ENCODE measurements around the gene RPS18. TPM values are rescaled to one million over a fixed set of nuclear protein-coding genes. Genes with fewer than 3 reads are reported as not detected.
A peak's percentile ranks its signal among the peaks of the same experiment; 100 is the strongest.

RPS18 gene
- total RNA-seq, 1 donor from 2014 or later = 12,112 TPM

DNA sequence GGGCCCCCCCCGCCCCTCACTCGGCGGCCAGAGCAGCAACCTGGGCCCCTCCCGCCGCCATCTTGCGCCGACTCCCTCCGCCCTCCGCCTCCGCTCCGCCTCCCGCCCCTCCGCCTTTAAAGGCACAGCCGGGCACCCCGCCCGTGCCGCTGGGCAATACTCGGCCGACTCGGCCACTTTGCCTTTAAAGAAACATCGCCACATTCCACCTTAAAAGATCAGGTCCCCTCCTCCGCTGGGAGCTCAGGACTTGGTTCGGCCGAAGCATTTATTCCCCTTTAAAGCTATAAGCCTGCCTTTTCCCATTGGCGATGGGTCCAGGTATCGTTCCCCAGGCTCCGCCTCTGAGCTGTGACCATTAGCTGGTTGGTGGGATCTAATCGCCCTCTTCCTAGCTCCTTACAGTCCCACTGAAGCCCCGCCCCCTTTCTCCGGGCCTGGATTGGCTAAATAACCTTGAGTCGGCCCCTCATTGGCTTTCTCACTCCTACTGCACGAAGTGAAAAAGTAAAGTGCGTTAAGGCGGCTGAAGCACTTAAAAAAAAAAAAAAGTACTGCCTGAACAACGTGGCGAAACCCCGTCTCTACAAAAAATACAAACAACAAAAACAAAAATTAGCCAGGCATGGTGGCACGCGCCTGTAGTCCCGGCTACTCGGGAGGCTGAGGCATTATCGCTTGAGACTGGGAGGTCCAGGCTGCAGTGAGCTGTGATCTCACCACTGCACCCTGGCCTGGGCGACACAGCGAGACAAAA, 46.0 kb downstream of the RPS18 start, which contains the start of gene ZBTB22:
TSS of gene ZBTB22 (minus strand) at position 76 of the 757 bp plus-strand sequence. CDS start 828 bp downstream, outside the sequence.
- peak within 1 kb of the TSS; percentile 49 for H3K4me3 ChIP-seq (ENCODE audit: low read depth, low read length)
- H3K36me3 ChIP-seq (ENCODE audit: control insufficient read depth, insufficient read depth, low read length) = peaks cover 24% of the 10 kb centered on the region
- TF ChIP-seq, protein P1, sequence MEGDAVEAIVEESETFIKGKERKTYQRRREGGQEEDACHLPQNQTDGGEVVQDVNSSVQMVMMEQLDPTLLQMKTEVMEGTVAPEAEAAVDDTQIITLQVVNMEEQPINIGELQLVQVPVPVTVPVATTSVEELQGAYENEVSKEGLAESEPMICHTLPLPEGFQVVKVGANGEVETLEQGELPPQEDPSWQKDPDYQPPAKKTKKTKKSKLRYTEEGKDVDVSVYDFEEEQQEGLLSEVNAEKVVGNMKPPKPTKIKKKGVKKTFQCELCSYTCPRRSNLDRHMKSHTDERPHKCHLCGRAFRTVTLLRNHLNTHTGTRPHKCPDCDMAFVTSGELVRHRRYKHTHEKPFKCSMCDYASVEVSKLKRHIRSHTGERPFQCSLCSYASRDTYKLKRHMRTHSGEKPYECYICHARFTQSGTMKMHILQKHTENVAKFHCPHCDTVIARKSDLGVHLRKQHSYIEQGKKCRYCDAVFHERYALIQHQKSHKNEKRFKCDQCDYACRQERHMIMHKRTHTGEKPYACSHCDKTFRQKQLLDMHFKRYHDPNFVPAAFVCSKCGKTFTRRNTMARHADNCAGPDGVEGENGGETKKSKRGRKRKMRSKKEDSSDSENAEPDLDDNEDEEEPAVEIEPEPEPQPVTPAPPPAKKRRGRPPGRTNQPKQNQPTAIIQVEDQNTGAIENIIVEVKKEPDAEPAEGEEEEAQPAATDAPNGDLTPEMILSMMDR (IDR thresholded peaks at IDR 0.05; ENCODE audit: insufficient read depth, low read length, severe bottlenecking) = no peak
- FAIRE-seq (peak; percentile 66), DNase-seq (ENCODE audit: low read depth) (peak; percentile 97)
- no peaks in the 10 kb centered on the region for H3K27me3 ChIP-seq (ENCODE audit: control insufficient read depth, insufficient read depth, low read length)

DNA sequence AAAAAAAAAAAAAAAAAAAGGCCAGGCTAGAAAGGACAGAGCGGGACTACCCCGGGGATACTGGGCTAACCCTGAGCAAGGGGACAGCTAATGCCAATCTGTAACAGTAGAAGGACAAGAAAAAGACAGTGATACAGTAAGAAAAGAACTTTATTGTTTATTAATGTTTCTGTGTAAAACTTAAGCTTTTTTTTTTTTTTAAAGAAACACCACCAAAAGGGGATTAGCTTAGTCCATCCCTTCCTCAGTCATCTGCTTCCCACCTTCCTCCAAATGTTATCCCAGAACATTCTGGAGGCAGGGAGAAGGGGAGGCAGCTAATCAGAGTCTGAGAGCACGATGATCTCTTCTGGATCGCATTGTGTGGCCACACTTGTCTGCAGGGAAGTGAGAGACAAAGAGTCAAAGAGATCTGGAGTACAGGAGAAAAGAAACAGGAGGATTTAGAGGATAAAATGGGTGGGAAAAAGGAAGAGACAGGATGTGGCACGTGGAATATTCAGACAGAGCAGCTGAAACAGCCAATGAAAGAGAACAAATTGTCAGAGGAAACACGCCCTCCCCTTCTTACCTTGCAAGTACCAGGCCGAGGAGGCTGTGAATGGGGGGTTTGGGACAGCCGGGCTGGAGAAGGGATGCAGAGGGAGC, 46.7 kb downstream of the RPS18 start:
- FAIRE-seq (no peak), DNase-seq (ENCODE audit: low read depth) (no peak)
- Histone ChIP-seq H3K36me3 (ENCODE audit: control insufficient read depth, insufficient read depth, low read length) (peaks cover 24% of the 10 kb centered on the region), H3K4me3 (ENCODE audit: low read depth, low read length) (peak overlapping the region; percentile 49), H3K27me3 (ENCODE audit: control insufficient read depth, insufficient read depth, low read length) (no peaks in the 10 kb centered on the region)
- TF ChIP-seq, protein P1 (IDR thresholded peaks at IDR 0.05; ENCODE audit: insufficient read depth, low read length, severe bottlenecking) = no peak

DNA sequence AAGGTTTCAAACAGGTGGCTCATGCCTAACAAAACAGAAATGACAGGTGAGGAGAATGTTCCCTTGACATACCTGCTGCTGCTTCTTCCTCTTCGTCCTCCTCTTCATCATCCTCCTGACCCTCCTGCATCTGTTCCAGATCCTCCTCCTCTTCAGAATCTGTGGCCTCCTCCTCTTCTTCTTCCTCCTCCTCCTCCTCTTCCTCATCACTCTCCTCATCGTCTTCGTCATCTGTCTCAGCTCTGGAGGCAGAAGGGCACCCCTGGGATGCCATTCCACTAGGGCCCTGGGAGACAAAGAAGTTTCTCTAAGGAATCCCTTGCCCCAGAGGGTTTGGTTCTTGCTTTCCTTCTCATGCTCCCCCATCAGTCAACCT, 48.1 kb downstream of the RPS18 start:
- TF ChIP-seq, protein P1 (IDR thresholded peaks at IDR 0.05; ENCODE audit: insufficient read depth, low read length, severe bottlenecking) = no peak
- DNase-seq (ENCODE audit: low read depth) (no peak), FAIRE-seq (no peak)

DNA sequence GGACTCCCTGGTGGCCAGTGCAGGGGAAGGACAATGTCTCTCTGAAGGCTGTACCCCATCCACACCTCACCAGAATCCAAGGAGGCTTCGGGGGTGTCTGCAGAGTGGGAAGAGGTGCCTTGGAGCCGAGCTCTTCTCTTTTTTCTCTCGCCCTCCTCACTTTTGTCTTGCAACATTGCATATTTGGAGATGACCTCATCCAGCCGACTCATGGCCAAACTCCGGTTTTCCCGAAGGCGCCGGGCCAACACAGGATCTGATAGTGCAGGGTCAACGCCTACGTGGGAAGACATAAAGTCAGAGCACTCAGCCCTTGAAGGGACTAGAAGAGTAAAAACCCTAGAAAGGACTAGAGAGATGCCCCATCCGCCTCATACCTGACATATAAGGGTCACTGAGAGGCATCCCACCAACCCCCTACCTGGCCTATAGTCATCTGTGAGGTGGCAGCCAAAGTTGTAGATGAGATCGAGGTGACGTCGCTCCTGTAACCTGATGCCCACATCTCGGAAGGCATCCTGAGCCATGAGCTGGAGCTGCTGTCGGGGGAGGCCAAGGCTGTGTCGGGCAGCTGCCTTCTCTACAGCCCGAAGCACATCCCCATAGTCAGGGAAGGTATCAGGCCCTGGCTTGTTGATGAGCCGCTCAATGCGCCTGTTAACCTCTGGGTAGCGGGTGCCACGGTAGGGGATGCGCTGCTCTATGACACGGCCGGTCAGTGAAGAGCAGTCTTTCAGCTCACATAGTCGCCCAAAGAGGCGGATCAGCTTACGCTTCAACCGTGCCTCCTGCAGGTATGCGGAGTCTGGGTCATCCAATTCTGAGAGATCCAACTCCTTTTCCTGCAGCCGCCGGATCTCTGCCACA, 48.7 kb downstream of the RPS18 start:
- no peak for FAIRE-seq
- peak; percentile 88 for DNase-seq (ENCODE audit: low read depth)
- no peak overlapping the region for H3K4me3 ChIP-seq (ENCODE audit: low read depth, low read length)
- TF ChIP-seq, protein P1 (IDR thresholded peaks at IDR 0.05; ENCODE audit: insufficient read depth, low read length, severe bottlenecking) = no peak
- H3K36me3 ChIP-seq (ENCODE audit: control insufficient read depth, insufficient read depth, low read length) = peaks cover 24% of the 10 kb centered on the region
- no peaks in the 10 kb centered on the region for H3K27me3 ChIP-seq (ENCODE audit: control insufficient read depth, insufficient read depth, low read length)

More for the DNA sequence above, 48.1 kb downstream of the RPS18 start:
- H3K27me3 ChIP-seq (ENCODE audit: control insufficient read depth, insufficient read depth, low read length) = no peaks in the 10 kb centered on the region
- no peak overlapping the region for H3K4me3 ChIP-seq (ENCODE audit: low read depth, low read length)
- H3K36me3 ChIP-seq (ENCODE audit: control insufficient read depth, insufficient read depth, low read length) = peaks cover 24% of the 10 kb centered on the region

DNA sequence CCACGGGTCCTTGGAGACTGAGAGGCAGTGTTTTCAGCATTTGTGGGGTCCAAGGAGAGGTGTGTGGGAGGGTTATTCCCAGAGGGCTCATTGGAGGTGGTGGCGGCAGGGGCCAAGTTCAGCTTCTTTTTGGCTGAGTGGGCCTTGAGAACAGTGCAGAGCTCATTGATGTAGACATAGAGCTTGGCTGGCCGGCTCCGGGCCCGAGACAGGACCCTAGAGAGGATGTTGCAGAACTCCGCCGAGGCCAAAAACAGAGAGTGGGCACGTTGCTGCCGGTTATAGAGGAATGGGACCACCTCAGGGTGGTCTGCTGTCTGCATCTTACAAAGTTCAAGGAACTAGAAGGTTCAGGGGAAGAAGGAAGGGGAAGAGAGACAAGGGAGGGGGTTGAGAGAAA, 49.4 kb downstream of the RPS18 start:
- FAIRE-seq (no peak), DNase-seq (ENCODE audit: low read depth) (no peak)
- no peaks in the 10 kb centered on the region for H3K27me3 ChIP-seq (ENCODE audit: control insufficient read depth, insufficient read depth, low read length)
- TF ChIP-seq, protein P1 (IDR thresholded peaks at IDR 0.05; ENCODE audit: insufficient read depth, low read length, severe bottlenecking) = no peak
- H3K36me3 ChIP-seq (ENCODE audit: control insufficient read depth, insufficient read depth, low read length) = peaks cover 23% of the 10 kb centered on the region
- no peak overlapping the region for H3K4me3 ChIP-seq (ENCODE audit: low read depth, low read length)
